HepG2 (cell line): ENCODE results near the gene L3MBTL1. TPM values are rescaled to one million over a fixed set of nuclear protein-coding genes. Genes with fewer than 3 reads are reported as not detected.
A peak's percentile ranks its signal among the peaks of the same experiment; 100 is the strongest.

Source experiments
- CBX2 ChIP-seq, 2 experiments: fragments of 200-600 bp in 1 of 2; sonication (generic); formaldehyde crosslinking in 1 of 2; IDR thresholded peaks; 2 replicates each; pipeline versions ENCODE4 v1.7.0 to v1.8.1; 2018 to 2022; ENCODE audit warnings: low read depth in 2 of 2, low read length in 1 of 2, mild to moderate bottlenecking in 1 of 2, missing genetic modification reagents in 1 of 2
- EEA1 ChIP-seq: sonication (generic); formaldehyde crosslinking; IDR thresholded peaks from 2 replicates; pipeline ENCODE4 v1.5.1; 2020; ENCODE audit warnings: mild to moderate bottlenecking, missing genetic modification reagents, borderline replicate concordance
- FOSL2 ChIP-seq: sonication (generic); formaldehyde crosslinking; IDR thresholded peaks from 2 replicates; pipeline ENCODE4 v1.4.0; 2020; ENCODE audit warnings: missing genetic modification reagents
- HDAC2 ChIP-seq: sonication (generic); formaldehyde crosslinking; IDR thresholded peaks from 2 replicates; pipeline ENCODE4 v1.4.0; 2020; ENCODE audit warnings: missing genetic modification reagents
- HNRNPLL ChIP-seq: fragments of 200-400 bp; formaldehyde crosslinking; IDR thresholded peaks from 2 replicates; pipeline ENCODE4 v1.6.1; 2017; ENCODE audit warnings: mild to moderate bottlenecking, low read depth, low read length; ENCODE audit not compliant: poor library complexity, severe bottlenecking
- MAFF ChIP-seq: IDR thresholded peaks from 2 replicates; pipeline ENCODE4 v1.6.1; 2011; ENCODE audit warnings: low read depth, low read length, improper control_type of control experiment
- MTERF4 ChIP-seq: sonication (generic); formaldehyde crosslinking; IDR thresholded peaks from 2 replicates; pipeline ENCODE4 v1.8.0; 2023; ENCODE audit warnings: mild to moderate bottlenecking, missing genetic modification reagents
- REL ChIP-seq: sonication (generic); formaldehyde crosslinking; conservative IDR thresholded peaks from 2 replicates; pipeline ENCODE4 v1.8.0; 2022; ENCODE audit warnings: mild to moderate bottlenecking, missing genetic modification reagents, moderate library complexity
- SIX1 ChIP-seq: sonication (generic); formaldehyde crosslinking; IDR thresholded peaks from 2 replicates; pipeline ENCODE4 v1.4.0; 2020; ENCODE audit warnings: missing genetic modification reagents, borderline replicate concordance
- TCF7L2 ChIP-seq: IDR thresholded peaks from 2 replicates; pipeline ENCODE4 v1.6.1; 2011; ENCODE audit warnings: mild to moderate bottlenecking, low read depth, low read length, moderate library complexity
- ZBTB46 ChIP-seq: sonication (generic); formaldehyde crosslinking; IDR thresholded peaks from 2 replicates; pipeline ENCODE4 v1.4.0; 2020; ENCODE audit warnings: mild to moderate bottlenecking, missing genetic modification reagents, borderline replicate concordance
- ZNF234 ChIP-seq: sonication (generic); formaldehyde crosslinking; conservative IDR thresholded peaks from 2 replicates; pipeline ENCODE4 v1.5.1; 2020; ENCODE audit warnings: mild to moderate bottlenecking, missing genetic modification reagents
- ZNF317 ChIP-seq: sonication (generic); formaldehyde crosslinking; IDR thresholded peaks from 2 replicates; pipeline ENCODE4 v1.5.0; 2020; ENCODE audit warnings: mild to moderate bottlenecking, missing genetic modification reagents
- ZNF354B ChIP-seq: sonication (generic); formaldehyde crosslinking; IDR thresholded peaks from 2 replicates; pipeline ENCODE4 v1.8.0; 2022; ENCODE audit warnings: mild to moderate bottlenecking, missing genetic modification reagents
- ZNF383 ChIP-seq: sonication (generic); formaldehyde crosslinking; IDR thresholded peaks from 2 replicates; pipeline ENCODE4 v1.4.0; 2020; ENCODE audit warnings: missing genetic modification reagents, mild to moderate bottlenecking, borderline replicate concordance
- ZNF589 ChIP-seq: sonication (generic); formaldehyde crosslinking; conservative IDR thresholded peaks from 2 replicates; pipeline ENCODE4 v1.8.0; 2022; ENCODE audit warnings: mild to moderate bottlenecking, moderate library complexity, missing genetic modification reagents
- ZNF781 ChIP-seq: sonication (generic); formaldehyde crosslinking; IDR thresholded peaks from 2 replicates; pipeline ENCODE4 v1.5.1; 2020; ENCODE audit warnings: borderline replicate concordance, mild to moderate bottlenecking, missing genetic modification reagents; ENCODE audit errors: not compliant biosample characterization
- ZNF790 ChIP-seq: sonication (generic); formaldehyde crosslinking; IDR thresholded peaks from 2 replicates; pipeline ENCODE4 v1.8.0; 2022; ENCODE audit warnings: missing genetic modification reagents, mild to moderate bottlenecking, borderline replicate concordance
- polyA plus RNA-seq, 8 experiments: library from polyadenylated mRNA; depleted of rRNA in 3 of 8; stranded (reverse) in 7 of 8; unstranded in 1 of 8; fragments of >200 nt; fragmentation: Illumina TruSeq in 4 of 8; extraction: Trizol in 4 of 8; gene quantifications; 2 replicates each; pipeline versions ENCODE4 v1.2.1 to v1.2.3, GENCODE V29; 2011 to 2016; ENCODE audit warnings: low read depth in 4 of 8, missing spikeins in 1 of 8, mixed read lengths in 1 of 8; ENCODE audit not compliant: insufficient read depth in 1 of 8
- total RNA-seq, 5 experiments: library from RNA; depleted of rRNA; stranded (reverse); fragments of >200 nt; fragmentation: Illumina TruSeq; extraction: Trizol; gene quantifications; 2 replicates each; pipeline ENCODE4 v1.2.3, GENCODE V29; 2016; ENCODE audit warnings: low read depth in 1 of 5
- TF ChIP-seq, protein P1 (sequence below): sonication (generic); formaldehyde crosslinking; IDR thresholded peaks from 2 replicates; pipeline ENCODE4 v1.4.0; 2020; ENCODE audit warnings: mild to moderate bottlenecking, missing genetic modification reagents
- TF ChIP-seq, protein P2 (sequence below): sonication (generic); formaldehyde crosslinking; IDR thresholded peaks from 2 replicates; pipeline ENCODE4 v1.9.0; 2022; ENCODE audit warnings: missing genetic modification reagents, mild to moderate bottlenecking, borderline replicate concordance
- TF ChIP-seq, protein P3 (sequence below): sonication (generic); formaldehyde crosslinking; IDR thresholded peaks from 2 replicates; pipeline ENCODE4 v1.4.0; 2020; ENCODE audit warnings: low read depth, mild to moderate bottlenecking, missing genetic modification reagents

The L3MBTL1 gene
- total and polyA plus RNA-seq, 2 of the 13 experiments (the other 11 are each of a cell fraction or from before 2014, with no cell fraction given): 9.0 to 17.8 TPM

DNA sequence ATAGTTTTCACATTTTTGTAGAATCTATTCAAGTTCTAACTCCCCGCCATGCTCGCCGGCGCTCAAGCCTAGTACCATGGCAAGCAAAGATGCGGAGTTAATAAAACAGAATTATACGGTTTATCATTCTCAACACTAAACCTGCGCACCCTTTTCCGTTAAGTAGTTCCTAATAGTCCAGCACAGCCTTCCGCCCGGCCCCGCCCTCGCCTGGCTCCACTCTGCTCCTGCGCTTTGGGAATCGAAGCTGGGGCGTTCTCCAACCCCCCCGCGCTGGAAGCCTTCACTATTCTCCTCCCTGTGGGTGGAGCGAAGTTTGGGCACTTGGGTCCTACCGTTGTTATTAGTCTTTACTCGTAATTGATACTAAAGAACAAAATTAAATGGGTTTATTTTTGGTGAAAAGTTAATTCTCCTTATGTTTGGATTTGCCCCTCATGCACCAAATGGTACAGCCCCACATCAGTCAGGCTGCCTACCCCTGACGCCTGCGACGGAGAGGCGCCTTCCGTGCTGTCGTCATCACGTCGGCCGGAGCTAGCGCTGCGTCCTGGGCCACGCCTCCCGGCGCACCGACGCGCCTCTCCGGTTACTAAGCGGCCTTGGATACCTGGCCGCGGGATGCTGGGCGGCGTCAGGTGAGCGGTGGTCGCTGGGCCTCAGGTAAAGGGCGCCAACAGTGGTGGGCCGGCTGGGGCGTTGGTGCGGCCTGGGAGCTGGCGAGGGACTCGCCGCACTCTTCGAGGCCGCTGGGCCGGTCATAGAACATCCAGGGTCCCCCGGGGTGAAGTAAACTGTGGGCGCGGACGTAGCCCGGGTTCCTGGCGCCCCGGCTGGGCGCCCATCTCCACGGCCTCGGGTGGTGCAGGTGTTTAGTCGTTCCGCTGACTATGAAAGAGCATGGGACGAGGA lies 83.2 kb downstream of the L3MBTL1 start, which contains the start of gene IFT52 (continued):
- peak; percentile 79; the same call in 1 of the 2 replicates for TF ChIP-seq MTERF4 (CRISPR knock-in tag)
- TF ChIP-seq ZNF781: peak; percentile 79
- peak; percentile 96 for TF ChIP-seq REL (CRISPR knock-in tag)
- TF ChIP-seq EEA1 (CRISPR knock-in tag): peak; percentile 79; the same call in 1 of the 2 replicates
- TF ChIP-seq ZNF383: peak; percentile 89
- peak; percentile 86 for TF ChIP-seq ZNF317 (CRISPR knock-in tag)
- TF ChIP-seq ZNF589 (CRISPR knock-in tag): no peak; the same call in none of the 2 replicates
- TF ChIP-seq, protein P1, sequence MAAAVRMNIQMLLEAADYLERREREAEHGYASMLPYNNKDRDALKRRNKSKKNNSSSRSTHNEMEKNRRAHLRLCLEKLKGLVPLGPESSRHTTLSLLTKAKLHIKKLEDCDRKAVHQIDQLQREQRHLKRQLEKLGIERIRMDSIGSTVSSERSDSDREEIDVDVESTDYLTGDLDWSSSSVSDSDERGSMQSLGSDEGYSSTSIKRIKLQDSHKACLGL: peak; percentile 95
- peak; percentile 7; the same call in 1 of the 2 replicates for TF ChIP-seq MAFF
- 0 out of 2 replicates have a peak, but pooled peaks have one; percentile 55 for TF ChIP-seq ZBTB46 (CRISPR knock-in tag)
- no peak for TF ChIP-seq CBX2 (IDR thresholded peaks at IDR 0.05; ENCODE audit: low read depth, low read length)
- no peak for TF ChIP-seq CBX2 (CRISPR knock-in tag; IDR thresholded peaks at IDR 0.05; ENCODE audit: low read depth)
- TF ChIP-seq, protein P2, sequence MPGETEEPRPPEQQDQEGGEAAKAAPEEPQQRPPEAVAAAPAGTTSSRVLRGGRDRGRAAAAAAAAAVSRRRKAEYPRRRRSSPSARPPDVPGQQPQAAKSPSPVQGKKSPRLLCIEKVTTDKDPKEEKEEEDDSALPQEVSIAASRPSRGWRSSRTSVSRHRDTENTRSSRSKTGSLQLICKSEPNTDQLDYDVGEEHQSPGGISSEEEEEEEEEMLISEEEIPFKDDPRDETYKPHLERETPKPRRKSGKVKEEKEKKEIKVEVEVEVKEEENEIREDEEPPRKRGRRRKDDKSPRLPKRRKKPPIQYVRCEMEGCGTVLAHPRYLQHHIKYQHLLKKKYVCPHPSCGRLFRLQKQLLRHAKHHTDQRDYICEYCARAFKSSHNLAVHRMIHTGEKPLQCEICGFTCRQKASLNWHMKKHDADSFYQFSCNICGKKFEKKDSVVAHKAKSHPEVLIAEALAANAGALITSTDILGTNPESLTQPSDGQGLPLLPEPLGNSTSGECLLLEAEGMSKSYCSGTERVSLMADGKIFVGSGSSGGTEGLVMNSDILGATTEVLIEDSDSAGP (CRISPR knock-in tag): peak; percentile 94
- TF ChIP-seq ZNF234 (CRISPR knock-in tag): no peak
- TF ChIP-seq TCF7L2: no peak
- TF ChIP-seq ZNF790 (CRISPR knock-in tag): peak; percentile 29; the same call in 1 of the 2 replicates
- TF ChIP-seq, protein P3, sequence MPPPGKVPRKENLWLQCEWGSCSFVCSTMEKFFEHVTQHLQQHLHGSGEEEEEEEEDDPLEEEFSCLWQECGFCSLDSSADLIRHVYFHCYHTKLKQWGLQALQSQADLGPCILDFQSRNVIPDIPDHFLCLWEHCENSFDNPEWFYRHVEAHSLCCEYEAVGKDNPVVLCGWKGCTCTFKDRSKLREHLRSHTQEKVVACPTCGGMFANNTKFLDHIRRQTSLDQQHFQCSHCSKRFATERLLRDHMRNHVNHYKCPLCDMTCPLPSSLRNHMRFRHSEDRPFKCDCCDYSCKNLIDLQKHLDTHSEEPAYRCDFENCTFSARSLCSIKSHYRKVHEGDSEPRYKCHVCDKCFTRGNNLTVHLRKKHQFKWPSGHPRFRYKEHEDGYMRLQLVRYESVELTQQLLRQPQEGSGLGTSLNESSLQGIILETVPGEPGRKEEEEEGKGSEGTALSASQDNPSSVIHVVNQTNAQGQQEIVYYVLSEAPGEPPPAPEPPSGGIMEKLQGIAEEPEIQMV (CRISPR knock-in tag): peak; percentile 89
- peak; percentile 89 for TF ChIP-seq HDAC2 (CRISPR knock-in tag)
- peak; percentile 88 for TF ChIP-seq HNRNPLL
- peak; percentile 70 for TF ChIP-seq FOSL2 (CRISPR knock-in tag)
- TF ChIP-seq SIX1: no peak
- peak; percentile 92; the same call in 1 of the 2 replicates for TF ChIP-seq ZNF354B (CRISPR knock-in tag)
